HG03196 (cell line): Measurements from ENCODE around the gene CELF4.

ENCODE experiments used
- ATAC-seq: cut with Tn5 transposase; IDR thresholded peaks from one replicate; pipeline ENCODE4 v1.9.1; 2021; ENCODE audit not compliant: unreplicated experiment

The CELF4 gene

DNA sequence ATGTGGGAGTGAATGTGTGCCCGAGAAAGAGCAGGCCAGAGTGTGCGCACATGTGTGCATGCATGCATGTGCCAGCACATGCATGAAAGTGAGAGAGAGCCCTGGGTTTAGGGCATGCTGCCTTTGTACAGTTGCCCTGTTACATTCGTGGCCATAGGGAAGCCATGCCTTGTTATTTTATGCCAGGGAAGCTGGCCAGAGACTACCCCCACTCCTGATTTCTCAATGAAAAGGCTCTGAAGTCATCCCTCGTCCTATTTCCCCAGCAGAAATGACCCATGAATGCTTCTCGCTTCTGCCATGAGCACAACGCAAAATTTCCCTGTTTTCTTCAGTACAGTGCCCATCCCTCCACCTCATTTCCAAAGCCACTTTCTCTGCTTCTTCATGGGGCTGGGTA is 143.0 kb downstream of the CELF4 start:
- no peak for ATAC-seq

DNA sequence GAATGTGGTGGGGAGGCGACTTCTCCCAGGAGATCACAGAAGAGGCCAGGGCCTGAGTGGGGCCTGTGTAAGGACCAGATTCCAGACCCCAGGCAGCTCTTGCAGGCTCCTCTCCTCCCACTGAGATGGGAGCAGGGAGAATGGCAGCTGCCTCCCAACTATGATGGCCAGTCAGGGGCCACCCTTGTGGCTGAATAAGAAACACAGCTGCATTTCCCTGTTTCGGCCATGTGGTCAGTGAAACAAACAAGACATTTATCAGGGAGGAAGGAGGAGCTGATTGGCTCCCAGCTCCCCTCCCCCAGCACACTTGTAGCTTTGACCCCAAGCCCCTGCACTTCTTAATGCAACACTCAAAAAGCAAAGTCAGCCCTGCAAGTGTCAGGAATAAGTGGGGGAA is 143.5 kb downstream of the CELF4 start:
- ATAC-seq, result no peak

DNA sequence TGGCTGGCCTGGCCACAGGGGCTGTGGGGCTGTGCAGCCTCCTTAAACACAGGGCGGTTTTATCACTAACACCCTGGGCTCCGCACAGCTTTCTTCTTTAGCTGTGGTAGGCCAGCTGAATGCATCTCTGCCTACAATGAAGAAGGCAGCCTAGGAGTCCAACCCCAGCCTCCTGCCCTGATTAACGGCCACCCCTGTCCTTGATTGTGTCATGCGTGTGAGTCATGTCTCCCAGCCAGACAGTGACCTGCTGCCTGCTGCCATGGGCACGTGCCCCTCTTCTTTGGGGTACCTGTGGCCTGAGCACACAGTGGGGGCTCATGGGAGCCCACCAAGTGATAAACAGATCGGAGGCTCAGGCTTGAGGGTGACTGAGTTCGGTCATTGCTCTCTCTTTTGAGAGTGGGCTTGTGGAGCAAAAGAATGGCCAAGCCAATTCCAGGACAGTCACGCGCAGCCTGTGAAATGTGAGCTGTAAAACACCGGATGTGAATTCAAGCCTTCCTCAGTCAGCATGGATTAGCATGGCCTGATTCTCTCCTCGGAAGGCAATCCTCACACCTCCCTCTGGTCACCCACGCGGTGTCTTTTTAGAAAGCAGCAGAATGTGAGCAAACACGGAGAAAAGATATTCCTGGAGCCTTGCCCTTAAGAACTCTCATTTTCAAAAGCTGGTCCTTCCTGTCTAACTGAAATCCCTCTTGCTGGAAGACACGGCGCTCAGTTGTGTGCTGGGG is 144.1 kb downstream of the CELF4 start:
- no peak for ATAC-seq

DNA sequence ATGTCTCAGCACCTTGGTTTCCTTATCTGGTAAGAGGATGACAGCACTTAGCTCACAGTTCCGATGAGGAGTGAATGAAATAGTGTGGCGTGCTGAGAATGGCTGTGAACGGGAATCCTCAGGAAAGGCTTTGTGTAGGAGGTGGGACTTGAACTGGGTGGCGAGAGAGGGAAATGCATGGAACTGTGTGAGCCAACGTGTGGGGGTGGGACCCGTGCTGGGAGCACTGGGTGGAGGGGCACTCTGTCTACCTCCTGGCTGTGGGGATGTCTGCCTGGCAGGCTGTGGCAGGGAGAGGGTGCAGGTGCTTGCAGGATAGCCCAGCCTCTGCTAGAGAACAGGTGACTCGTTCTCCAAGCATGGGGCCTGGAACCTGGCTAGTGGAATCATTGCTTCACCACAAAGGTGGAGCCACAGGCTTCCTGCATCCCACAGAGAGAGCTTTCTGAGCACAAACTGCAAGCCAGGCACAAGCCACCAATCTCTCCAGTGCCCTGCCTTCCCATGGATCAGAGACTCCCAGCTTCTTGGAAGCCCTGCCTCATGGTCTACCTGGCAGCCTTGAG is 145.2 kb downstream of the CELF4 start:
- ATAC-seq, result no peak

DNA sequence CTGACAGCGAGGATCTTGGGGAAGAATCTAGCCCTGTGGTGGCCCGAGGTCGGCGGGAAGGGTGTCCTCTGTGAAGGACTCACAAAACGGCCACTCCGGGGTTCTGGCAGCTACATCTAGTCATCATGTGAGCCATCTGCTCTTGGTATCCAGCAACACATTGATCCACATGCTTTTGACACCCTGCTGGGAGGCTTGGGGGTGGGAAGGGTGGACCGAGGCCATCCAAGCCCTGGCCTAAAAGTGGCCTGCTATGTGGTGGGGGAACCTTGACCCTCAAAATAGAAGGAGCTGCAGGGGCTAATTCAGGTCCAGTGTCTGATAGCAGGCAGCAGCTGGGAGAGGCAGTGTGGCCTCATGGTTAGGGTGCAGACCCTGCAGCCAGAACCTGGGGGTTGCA is 145.7 kb downstream of the CELF4 start:
- no peak for ATAC-seq

DNA sequence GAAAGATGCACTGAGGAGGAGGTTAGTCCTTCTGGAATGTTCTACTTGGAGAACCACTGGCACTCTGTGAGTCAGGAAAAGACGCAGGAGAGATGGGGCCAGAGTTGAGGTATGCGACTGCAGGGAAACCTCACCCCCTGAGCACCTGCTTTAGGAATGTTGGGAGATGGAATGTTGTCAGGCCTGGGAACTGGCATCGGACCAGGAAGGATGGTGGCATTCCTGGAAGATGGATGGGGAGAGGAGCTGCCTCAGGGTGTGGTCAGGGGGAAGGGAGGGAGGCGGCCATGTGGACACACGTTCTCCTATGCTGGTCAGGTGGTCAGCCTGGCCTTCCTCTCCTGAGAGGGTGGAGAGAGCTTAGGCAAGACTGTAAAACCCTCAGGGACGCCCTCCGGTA is 146.3 kb downstream of the CELF4 start:
- ATAC-seq, result no peak

DNA sequence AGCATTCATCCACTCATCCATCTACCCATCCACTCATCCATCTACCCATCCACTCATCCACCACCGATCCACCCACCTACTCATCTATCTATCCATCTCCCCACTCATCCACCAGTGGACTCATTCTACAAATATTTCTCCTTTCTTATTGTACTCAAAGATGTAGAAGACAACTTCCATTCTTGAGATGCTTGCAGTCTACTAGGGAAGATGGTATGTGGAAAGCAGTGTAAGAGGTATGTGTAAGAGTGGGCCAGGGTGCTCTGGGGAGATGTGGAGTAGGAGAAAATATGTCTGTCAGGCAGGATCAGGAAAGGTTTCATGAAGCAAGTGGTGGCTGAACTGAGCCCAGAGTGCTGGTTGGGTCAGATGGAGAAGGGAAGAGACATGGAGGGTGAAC is 150.8 kb downstream of the CELF4 start:
- no peak for ATAC-seq

DNA sequence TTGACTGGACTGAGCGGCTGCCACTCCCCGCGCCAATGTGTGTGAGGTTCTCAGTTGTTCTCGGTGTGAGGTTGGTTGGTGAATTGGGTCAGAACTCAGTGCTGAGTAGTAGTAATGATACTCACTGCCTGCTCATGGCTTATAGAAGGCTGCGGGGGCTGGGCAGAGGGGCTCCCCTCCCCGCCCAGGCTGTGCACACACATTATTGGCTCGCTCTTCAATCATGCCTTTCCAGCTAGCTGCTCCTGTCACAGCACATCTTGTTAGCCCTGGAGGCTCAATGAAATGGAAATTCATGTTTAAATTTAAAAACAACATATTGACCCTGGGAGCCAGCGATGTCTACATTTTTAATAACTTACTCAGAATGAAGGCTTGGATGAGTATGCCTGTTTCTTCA is 152.8 kb downstream of the CELF4 start:
- ATAC-seq, result no peak

DNA sequence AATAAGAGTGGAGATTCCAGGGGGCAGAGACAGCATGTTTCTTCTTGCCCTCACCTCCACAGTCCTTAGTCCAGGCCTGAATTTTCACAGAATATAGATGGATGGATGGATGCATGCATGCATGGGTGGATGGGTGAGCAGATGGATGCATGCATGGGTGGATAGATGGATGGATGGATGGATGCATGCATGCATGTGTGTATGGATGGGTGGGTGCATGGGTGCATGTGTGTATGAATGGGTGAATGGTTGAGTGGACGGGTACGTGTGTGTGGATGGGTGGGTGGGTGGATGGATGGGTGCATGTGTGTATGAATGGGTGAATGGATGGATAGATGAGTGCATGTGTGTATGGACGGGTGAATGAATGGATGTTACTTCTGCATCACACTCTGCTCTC is 153.3 kb downstream of the CELF4 start:
- ATAC-seq, result no peak

DNA sequence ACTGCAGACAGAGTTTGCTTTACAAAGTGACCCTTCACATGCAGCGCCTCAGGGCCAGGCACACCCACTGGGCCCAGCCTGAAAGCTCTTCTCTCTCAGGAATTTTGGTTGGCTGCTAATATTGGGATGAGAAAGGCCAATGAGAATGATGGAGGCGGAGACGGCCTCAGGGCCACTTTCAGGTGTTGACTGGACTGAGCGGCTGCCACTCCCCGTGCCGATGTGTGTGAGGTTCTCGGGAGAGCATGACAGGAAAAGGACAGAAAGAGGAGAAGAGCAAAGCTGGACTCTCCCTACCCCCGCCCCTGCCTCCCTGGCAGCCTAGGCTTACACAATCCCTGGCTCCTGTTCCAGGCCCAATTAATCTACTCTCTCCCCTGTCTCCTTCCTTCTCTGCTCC is 155.7 kb downstream of the CELF4 start:
- ATAC-seq, result no peak

DNA sequence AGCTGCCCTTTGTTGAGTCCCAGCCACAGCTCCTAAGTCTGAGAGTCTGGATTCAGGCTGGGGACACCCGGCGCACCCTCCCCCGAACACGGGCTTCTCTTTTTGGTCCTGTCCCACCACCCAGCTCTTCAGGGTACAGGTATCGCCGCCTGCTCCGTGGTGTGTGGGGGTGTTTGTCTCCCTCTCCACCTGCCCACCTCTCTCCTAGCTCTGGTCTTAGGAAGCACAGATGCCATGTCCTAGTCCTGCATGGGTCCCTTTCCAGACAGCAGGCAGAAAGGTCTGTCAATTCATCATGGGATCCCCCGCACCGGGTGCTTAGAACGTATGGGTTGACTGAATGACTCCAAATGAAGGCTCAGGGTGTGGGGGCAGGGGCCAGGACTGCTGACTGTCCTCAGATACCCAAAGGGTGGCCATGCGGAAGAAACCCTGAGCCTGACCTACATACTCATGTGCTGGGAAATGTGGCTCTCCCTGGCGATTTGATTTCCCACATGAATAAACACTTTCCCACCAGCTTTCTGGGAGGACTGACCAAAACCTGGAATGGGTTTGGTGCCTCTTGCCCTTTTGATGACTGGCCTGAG is 156.8 kb downstream of the CELF4 start:
- ATAC-seq, result no peak

DNA sequence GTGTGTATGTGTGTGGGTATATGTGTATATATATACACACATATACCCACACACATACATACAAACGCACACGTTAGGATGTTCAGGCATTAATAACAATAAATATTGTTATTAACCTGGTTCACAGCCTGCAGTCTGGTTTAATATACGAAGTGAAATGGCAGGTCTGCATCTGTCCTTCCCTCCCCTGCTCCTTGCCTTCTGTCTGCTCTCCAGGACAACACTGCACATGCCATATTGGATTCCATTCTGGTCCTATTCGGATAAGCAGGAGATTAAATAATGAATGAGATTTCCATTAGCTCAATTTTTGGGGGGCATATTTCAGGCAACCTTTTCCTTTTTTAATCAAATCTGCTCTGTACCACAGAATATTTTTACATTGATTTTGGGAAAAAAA is 158.0 kb downstream of the CELF4 start:
- ATAC-seq, result no peak

DNA sequence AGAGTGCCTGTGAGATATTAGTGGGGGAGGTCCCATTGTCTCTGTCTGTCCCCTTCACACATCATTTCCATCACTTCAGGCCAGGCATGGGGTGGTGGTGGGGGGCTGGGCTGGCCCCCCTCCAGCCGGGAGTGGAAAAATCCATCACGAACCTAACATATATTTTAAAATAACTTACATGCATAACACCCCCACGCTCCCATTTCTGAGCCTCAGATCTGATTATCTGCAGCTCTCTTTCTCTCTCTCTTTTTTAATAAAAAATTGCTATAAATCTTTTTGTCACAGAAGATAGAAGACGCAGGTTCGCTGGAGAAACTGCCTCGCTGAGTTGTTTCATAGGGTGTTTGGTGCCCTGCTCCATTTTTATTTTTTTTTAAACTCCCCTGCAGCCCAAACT is 159.8 kb downstream of the CELF4 start:
- ATAC-seq, result no peak

DNA sequence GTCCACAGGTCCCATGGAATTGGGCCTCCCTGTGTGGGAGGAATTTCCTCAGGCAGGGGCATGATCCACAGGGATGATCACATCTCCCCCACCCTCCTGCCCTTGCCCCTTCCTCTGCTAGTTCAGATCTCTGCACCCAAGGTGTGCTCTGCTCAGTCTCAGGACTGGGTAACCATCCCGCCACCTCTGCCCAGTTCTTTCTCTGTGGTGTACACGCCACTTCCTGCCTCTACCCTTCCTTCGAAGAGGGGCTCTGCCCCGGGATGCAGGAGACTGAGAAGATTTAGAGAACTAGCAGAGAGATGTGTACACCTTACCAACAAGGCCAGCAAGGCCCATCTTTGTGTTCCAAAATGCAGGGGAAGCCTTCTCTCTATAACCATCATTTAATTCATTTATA is 160.4 kb downstream of the CELF4 start:
- no peak for ATAC-seq

DNA sequence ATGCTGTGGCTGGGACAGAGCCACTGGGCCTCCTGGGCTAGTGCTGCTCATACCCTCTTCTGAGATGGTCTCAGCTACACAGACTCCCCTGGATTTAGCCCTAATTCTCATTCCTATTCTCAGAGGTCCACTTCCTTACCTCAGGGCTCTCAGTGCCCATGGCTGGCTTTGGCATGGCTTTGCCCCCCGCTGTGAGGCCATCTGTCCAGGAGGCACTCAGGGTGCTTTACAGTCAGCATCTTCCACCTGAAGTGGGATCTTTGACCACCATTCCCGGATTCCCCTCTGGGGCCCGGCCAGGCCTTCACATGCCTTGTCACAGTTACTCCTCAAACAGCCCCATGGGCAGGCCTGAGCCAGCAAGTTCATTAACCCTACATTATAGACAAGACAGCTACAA is 161.8 kb downstream of the CELF4 start:
- ATAC-seq, result no peak

DNA sequence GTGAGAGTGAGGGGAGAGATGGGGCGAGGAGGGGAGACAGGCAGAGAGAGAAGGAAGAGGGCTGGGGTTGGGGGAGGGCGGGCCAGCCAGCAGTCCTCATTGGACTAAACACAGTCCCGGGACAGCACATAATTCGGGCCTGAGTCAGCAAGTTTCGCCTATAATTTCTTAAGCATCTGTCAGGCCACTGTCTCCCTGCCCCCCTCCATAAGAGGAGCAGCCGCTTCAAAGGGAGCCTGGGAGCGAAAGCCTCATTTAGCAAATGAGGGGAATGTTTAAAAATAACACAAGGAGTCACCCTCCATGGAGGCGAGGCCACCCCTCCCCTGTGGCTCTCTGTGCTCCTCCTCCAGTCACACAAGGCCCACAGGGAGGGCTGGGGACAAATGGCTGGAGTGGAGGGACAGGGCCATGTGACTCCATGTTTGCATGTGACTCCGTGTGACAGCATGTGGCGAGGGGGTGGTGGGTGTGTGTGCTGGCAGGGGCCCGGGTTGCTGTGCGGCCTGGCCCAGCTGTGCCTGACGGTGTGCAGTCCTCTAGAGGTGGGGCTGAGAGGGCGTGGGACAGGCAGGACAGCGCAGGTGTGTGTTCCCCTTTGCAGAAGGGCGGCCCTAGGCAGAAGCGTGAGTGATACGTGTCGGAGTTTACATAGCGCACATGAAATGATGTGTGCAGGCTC is 162.4 kb downstream of the CELF4 start:
- no peak for ATAC-seq

DNA sequence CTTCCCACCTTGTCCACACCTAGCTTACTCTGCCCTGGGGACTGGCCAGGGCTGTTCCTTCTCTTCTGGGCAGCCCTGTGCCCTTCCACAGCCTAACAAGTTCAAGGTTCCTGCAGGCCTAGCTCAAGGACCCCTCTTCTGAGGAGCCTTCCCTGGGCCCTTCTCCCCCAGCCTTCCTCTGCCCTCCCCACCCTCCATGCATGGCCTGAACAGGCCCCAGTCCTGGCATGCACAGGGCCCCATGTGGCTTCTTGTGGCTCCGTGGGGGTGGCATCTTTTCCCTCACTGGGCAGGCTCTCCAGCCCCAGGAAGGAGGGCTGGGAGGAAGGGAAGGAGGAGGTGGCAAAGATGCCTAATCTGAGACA is 162.9 kb downstream of the CELF4 start:
- ATAC-seq, result no peak

DNA sequence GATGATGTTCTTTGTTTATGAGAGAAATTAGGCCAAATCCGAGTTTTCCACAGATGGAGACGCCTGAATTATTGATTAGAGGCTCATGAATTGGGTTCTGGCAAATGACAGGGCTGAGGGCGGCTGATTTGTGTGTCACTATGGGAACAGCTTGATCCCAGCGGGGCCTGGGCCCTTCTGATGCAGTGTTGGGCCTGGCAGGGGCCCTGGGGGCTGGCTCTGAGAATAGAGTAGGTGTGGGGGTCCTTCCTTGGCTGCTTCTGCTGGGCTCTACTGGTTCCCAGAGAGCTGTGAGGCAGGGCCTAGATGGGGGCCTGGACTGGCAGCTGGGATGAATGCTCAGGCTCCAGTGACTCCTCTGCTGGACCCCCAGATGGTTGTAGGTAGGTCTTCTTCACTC is 164.8 kb downstream of the CELF4 start:
- ATAC-seq, result no peak

DNA sequence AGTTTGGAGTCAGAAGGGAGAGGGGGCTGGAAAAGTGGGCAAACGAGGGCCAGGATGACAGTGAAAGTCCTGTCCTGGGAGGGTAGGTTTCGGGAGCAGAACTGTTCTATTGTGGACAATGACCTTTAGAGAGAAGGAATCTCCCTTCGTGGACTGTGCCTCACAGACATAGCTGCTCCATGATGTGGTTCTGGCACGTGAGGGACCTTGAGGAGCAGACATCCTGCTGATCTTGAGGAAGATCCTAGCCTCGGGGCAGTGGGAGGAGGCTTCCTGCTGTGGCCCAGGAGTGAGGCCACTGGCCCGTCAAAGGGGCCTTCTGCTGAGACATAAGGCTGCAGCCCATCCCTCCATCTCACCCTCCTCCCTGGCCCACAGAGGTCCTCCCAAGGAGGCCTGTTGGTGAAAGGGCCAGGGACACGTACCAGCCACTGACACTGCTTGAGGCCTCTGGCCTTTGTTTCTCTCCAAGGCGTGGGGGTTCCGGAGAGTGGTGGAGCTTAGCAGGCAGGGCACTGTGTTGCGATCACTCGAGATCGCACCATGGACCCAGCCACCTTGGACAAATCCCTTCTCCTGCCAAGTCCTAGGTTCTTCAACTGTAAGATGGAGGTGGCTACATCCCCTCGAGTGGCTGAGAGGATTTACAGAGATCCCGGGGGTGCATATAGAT is 167.2 kb downstream of the CELF4 start:
- no peak for ATAC-seq

DNA sequence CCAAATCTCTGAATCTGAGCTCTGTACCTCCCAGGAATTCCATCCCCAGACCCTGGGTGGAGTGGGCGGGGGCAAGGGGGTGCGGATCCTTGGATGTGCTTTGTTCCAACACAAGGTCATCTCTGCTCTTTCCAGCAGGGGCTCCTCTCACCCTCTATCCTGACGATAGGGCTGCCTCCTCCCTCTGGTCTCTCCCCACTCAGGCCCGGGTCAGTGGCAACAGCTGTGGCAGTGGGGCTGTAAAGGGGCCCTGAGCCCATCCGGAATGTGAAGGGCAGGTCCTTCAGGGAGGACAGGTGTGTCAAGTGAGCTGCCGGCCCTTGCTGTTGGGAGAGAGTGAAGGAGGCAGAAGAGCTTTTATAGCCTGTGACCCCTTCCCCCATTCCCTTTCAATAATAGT is 167.8 kb downstream of the CELF4 start:
- no peak for ATAC-seq

DNA sequence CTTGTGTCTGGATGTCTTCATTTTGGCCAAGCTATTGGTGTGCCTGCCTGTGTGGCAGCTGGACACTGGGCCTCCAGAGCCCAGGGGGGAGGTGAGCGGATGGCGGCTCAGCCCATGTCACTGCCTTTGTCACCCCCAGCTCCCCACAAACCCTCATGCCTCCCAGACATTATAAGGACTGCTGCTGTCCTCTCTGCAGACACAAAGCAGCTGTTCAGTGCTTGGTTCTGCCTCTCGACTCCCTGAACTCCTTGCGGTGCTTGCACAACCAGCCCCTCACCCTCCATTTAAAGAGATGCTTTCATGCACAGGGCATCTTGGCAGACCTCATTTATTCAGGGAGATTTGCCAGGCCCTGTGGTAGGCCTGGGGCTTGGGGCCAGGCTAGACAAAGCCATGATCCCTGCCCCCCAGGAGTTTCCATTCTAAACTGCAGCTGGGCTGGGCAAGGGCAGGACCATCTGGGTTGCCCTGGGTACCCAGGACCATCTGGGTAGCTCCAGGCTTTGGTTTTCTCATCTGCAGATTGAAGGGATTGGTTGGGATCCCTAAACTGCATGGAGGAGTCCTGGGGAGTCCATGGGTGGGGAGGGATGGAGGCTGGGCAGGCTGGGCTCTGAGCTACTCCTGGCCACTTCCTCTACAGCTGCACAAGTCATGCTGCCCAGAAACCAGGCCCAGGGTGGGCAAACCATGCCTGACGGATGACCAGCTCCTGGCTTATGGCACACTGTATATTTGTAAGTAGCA is 168.5 kb downstream of the CELF4 start:
- ATAC-seq, result no peak
